HL-60/S4 treated with phorbol 12-myristate 13-acetate at 8.2 ng/mL for 4 days and 3 days (cell line): ENCODE data around the gene NPFFR1.

Experiments used
- in situ Hi-C: fragments of 300-500 bp; cut with MboI; formaldehyde crosslinking; loops from 2 replicates; pipeline ENCODE4 v1.15.0; 2022; ENCODE audit warnings: low sequenced_read_pairs

Gene NPFFR1

GRCh38 chr10:70289739-70290138 lies 5.9 kb upstream of the NPFFR1 start:
- in situ Hi-C loops: no loop called here

GRCh38 chr10:70286616-70287015 lies 2.8 kb upstream of the NPFFR1 start:
- in situ Hi-C loops: no loop called here

- in situ Hi-C loops: no loop called here
Observed at GRCh38 chr10:70285476-70285831, 1.6 kb upstream of the NPFFR1 start.

- in situ Hi-C loops: no loop called here
Observed at GRCh38 chr10:70284542-70285475, 1.0 kb upstream of the NPFFR1 start.

GRCh38 chr10:70283071-70283444 lies 746 bp downstream of the NPFFR1 start:
- in situ Hi-C loops: no loop called here

GRCh38 chr10:70281609-70282008 lies 2.2 kb downstream of the NPFFR1 start:
- in situ Hi-C loops: no loop called here

GRCh38 chr10:70280099-70280498 lies 3.7 kb downstream of the NPFFR1 start:
- in situ Hi-C loops: no loop called here

GRCh38 chr10:70277396-70278030 lies 6.3 kb downstream of the NPFFR1 start:
- in situ Hi-C loops: no loop called here

GRCh38 chr10:70274643-70275042 lies 9.2 kb downstream of the NPFFR1 start:
- in situ Hi-C loops: no loop called here

GRCh38 chr10:70272925-70273316 lies 10.9 kb downstream of the NPFFR1 start:
- in situ Hi-C loops: no loop called here

GRCh38 chr10:70271996-70272924 lies 11.5 kb downstream of the NPFFR1 start:
- in situ Hi-C loops: no loop called here

- in situ Hi-C loops: no loop called here
Observed at GRCh38 chr10:70270952-70271351, 12.9 kb downstream of the NPFFR1 start.

GRCh38 chr10:70269741-70270140 lies 14.1 kb downstream of the NPFFR1 start:
- in situ Hi-C loops: no loop called here

GRCh38 chr10:70268376-70268775 lies 15.4 kb downstream of the NPFFR1 start:
- in situ Hi-C loops: no loop called here

GRCh38 chr10:70267161-70267933 lies 16.5 kb downstream of the NPFFR1 start:
- in situ Hi-C loops: no loop called here

- in situ Hi-C loops: no loop called here
Observed at GRCh38 chr10:70266701-70267100, 17.1 kb downstream of the NPFFR1 start.

- in situ Hi-C loops: no loop called here
Observed at GRCh38 chr10:70266056-70266455, 17.7 kb downstream of the NPFFR1 start.

GRCh38 chr10:70265032-70265689 lies 18.6 kb downstream of the NPFFR1 start:
- in situ Hi-C loops: no loop called here

- in situ Hi-C loops: no loop called here
Observed at GRCh38 chr10:70260734-70261133, 23.1 kb downstream of the NPFFR1 start.

- in situ Hi-C loops: no loop called here
Observed at GRCh38 chr10:70260259-70260658, 23.5 kb downstream of the NPFFR1 start.
